SU-DHL-6 (cell line): ENCODE data around the gene ZNF729.

Source experiments
- H2AFZ ChIP-seq: fragments of 200-600 bp; sonication (generic); 2 replicates; pipeline ENCODE4 v1.6.1; 2014; ENCODE audit warnings: low read depth, mild to moderate bottlenecking, moderate library complexity, mixed read lengths, antibody characterized with exemption, low read length; ENCODE audit not compliant: severe bottlenecking
- H3F3A ChIP-seq: fragments of 200-600 bp; shearing (Covaris generic); 2 replicates; pipeline ENCODE4 v1.6.0; 2016; ENCODE audit warnings: antibody characterized with exemption, mild to moderate bottlenecking; ENCODE audit not compliant: insufficient read depth
- H3K27ac ChIP-seq: fragments of 200-600 bp; sonication (generic); 2 replicates; pipeline ENCODE4 v1.5.1; 2016; ENCODE audit warnings: low read depth, mild to moderate bottlenecking, low read length, moderate library complexity, mixed read lengths
- H3K27me3 ChIP-seq: fragments of 200-600 bp; sonication (generic), shearing (Covaris generic); 2 replicates; pipeline ENCODE4 v1.6.0; 2014; ENCODE audit warnings: mild to moderate bottlenecking, low read length
- H3K36me3 ChIP-seq: fragments of 200-600 bp; sonication (generic); 2 replicates; pipeline ENCODE4 v1.6.1; 2014; ENCODE audit warnings: mild to moderate bottlenecking, low read length, mixed read lengths
- H3K4me2 ChIP-seq: fragments of 300-600, 200-600 bp; shearing (Covaris generic), sonication (generic); 2 replicates; pipeline ENCODE4 v1.6.0; 2014; ENCODE audit warnings: low read length, low read depth, mild to moderate bottlenecking; ENCODE audit not compliant: poor library complexity, severe bottlenecking
- H3K4me3 ChIP-seq: fragments of 200-600 bp; sonication (generic); 2 replicates; pipeline ENCODE4 v1.5.1; 2014; ENCODE audit warnings: antibody characterized with exemption, low read length, mild to moderate bottlenecking, mixed read lengths; ENCODE audit not compliant: insufficient read depth, poor library complexity, severe bottlenecking
- H3K79me2 ChIP-seq: fragments of 200-600 bp; sonication (generic); 2 replicates; pipeline ENCODE4 v1.6.1; 2014; ENCODE audit warnings: mild to moderate bottlenecking, low read length, moderate library complexity; ENCODE audit not compliant: insufficient read depth
- H3K9ac ChIP-seq: fragments of 200-600 bp; sonication (generic); 2 replicates; pipeline ENCODE4 v1.7.0; 2014; ENCODE audit warnings: mild to moderate bottlenecking, low read length
- H3K9me2 ChIP-seq: fragments of 200-600 bp; sonication (generic); replicated peaks from 2 replicates; pipeline ENCODE4 v1.6.1; 2014; ENCODE audit warnings: low read length; ENCODE audit not compliant: insufficient read depth
- H3K9me3 ChIP-seq: fragments of 200-600 bp; sonication (generic); 2 replicates; pipeline ENCODE4 v1.6.1; 2014; ENCODE audit warnings: low read length, mixed read lengths; ENCODE audit not compliant: insufficient read depth
- H4K20me1 ChIP-seq: fragments of 200-600 bp; sonication (generic); 2 replicates; pipeline ENCODE4 v1.6.1; 2014; ENCODE audit warnings: low read depth, mild to moderate bottlenecking, antibody characterized with exemption, low read length, moderate library complexity, mixed read lengths
- CTCF ChIP-seq: fragments of 200-600 bp; sonication (generic); IDR thresholded peaks from one replicate; pipeline ENCODE4 v1.5.1; 2017; ENCODE audit warnings: antibody characterized with exemption, mild to moderate bottlenecking, low read length, moderate library complexity; ENCODE audit not compliant: insufficient read depth, poor library complexity, severe bottlenecking
- EZH2phosphoT487 ChIP-seq: fragments of 200-600 bp; sonication (generic), shearing (Covaris generic); conservative IDR thresholded peaks from 2 replicates; pipeline ENCODE4 v1.6.1; 2018; ENCODE audit warnings: mild to moderate bottlenecking, antibody characterized with exemption, low read length, moderate library complexity, mixed read lengths

ZNF729 gene

GRCh38 chr19:22326219-22326618 lies 40.0 kb downstream of the ZNF729 start:
- H3K4me2 ChIP-seq = no peak overlapping the region
- H3K9ac ChIP-seq = no peak overlapping the region
- H2AFZ ChIP-seq = no peak overlapping the region
- no peaks in the 10 kb centered on the region for H4K20me1 ChIP-seq
- no peaks in the 10 kb centered on the region for H3K36me3 ChIP-seq
- H3K27me3 ChIP-seq = no peaks in the 10 kb centered on the region
- no peak for TF ChIP-seq CTCF
- no peak for TF ChIP-seq EZH2phosphoT487
- H3K9me3 ChIP-seq = no peaks in the 10 kb centered on the region; the same call in 1 of the 2 replicates
- no peak overlapping the region for H3K27ac ChIP-seq
- no peaks in the 10 kb centered on the region for H3K9me2 ChIP-seq
- H3F3A ChIP-seq = no peaks in the 10 kb centered on the region
- H3K4me3 ChIP-seq = no peak overlapping the region
- no peaks in the 10 kb centered on the region for H3K79me2 ChIP-seq

- H4K20me1 ChIP-seq = no peaks in the 10 kb centered on the region
- no peaks in the 10 kb centered on the region for H3K27me3 ChIP-seq
- no peak overlapping the region for H2AFZ ChIP-seq
- H3K36me3 ChIP-seq = no peaks in the 10 kb centered on the region
- TF ChIP-seq EZH2phosphoT487 = no peak
- no peak for TF ChIP-seq CTCF
- H3K4me3 ChIP-seq = no peak overlapping the region
- H3K27ac ChIP-seq = no peak overlapping the region
- H3F3A ChIP-seq = no peaks in the 10 kb centered on the region
- H3K9me2 ChIP-seq = no peaks in the 10 kb centered on the region
- no peaks in the 10 kb centered on the region for H3K79me2 ChIP-seq
- no peak overlapping the region for H3K9ac ChIP-seq
- H3K9me3 ChIP-seq = no peaks in the 10 kb centered on the region; the same call in 1 of the 2 replicates
- H3K4me2 ChIP-seq = no peak overlapping the region
Observed at GRCh38 chr19:22327321-22327720, 41.1 kb downstream of the ZNF729 start.

GRCh38 chr19:22331521-22331920 lies 45.3 kb downstream of the ZNF729 start:
- Histone ChIP-seq H3K27ac (no peak overlapping the region), H3K9me3 (no peaks in the 10 kb centered on the region; the same call in 1 of the 2 replicates), H3K4me3 (no peak overlapping the region), H3K9me2 (no peaks in the 10 kb centered on the region), H3K27me3 (no peaks in the 10 kb centered on the region), H3K4me2 (no peak overlapping the region), H3K79me2 (no peaks in the 10 kb centered on the region), H3K36me3 (no peaks in the 10 kb centered on the region), H2AFZ (no peak overlapping the region), H3F3A (no peaks in the 10 kb centered on the region), H4K20me1 (no peaks in the 10 kb centered on the region), H3K9ac (no peak overlapping the region)
- no peak for TF ChIP-seq CTCF
- no peak for TF ChIP-seq EZH2phosphoT487

- TF ChIP-seq CTCF (no peak), EZH2phosphoT487 (no peak)
- H3K4me3 ChIP-seq = no peak overlapping the region
- H3K27ac ChIP-seq = no peak overlapping the region
- H3K27me3 ChIP-seq = no peaks in the 10 kb centered on the region
- H3K9me3 ChIP-seq = no peaks in the 10 kb centered on the region; the same call in 1 of the 2 replicates
- H3F3A ChIP-seq = no peaks in the 10 kb centered on the region
- no peaks in the 10 kb centered on the region for H3K79me2 ChIP-seq
- H3K36me3 ChIP-seq = no peaks in the 10 kb centered on the region
- H3K9ac ChIP-seq = no peak overlapping the region
- no peaks in the 10 kb centered on the region for H3K9me2 ChIP-seq
- no peak overlapping the region for H2AFZ ChIP-seq
- no peaks in the 10 kb centered on the region for H4K20me1 ChIP-seq
- no peak overlapping the region for H3K4me2 ChIP-seq
Observed at GRCh38 chr19:22332924-22333323, 46.7 kb downstream of the ZNF729 start.
